ENCODE results near the gene LZTS2.
"Not testable (repeated sequence)": the region's sequence is repeated elsewhere in the genome, so short reads cannot be mapped to it uniquely, and the experiment has no call there.

LZTS2 gene

GRCh38 chr10:100999742-101000126 is at the start of gene LZTS2:
Gene LZTS2 (plus strand): TSS chr10:100999808. CDS start chr10:101002539, 2,731 bp downstream.
- peak within 1 kb of the TSS; percentile 88 to 100 (median 98) for H3K27ac ChIP-seq
- H3K4me3 ChIP-seq: peak within 1 kb of the TSS; percentile 66 to 92 (median 83)

DNA sequence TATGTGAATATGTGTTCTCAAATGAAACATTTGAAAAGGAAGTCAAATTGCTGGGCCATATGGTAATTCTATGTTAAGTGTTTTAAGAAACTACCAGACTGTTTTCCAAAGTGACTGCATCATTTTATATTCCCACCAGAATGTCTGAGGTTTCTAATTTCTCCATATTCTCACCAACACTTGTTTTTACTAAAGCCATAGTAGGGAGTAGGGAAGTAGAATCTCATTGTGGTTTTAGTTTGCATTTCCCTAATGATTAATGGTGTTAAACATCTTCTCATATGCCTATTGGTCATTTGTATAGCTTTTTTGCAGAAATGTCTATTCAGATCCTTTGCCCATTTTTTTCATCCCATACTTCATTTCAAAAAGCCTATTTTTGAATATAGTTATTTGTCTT is 39.4 kb upstream of the LZTS2 start:
- no peak overlapping the region for H3K4me3 ChIP-seq

DNA sequence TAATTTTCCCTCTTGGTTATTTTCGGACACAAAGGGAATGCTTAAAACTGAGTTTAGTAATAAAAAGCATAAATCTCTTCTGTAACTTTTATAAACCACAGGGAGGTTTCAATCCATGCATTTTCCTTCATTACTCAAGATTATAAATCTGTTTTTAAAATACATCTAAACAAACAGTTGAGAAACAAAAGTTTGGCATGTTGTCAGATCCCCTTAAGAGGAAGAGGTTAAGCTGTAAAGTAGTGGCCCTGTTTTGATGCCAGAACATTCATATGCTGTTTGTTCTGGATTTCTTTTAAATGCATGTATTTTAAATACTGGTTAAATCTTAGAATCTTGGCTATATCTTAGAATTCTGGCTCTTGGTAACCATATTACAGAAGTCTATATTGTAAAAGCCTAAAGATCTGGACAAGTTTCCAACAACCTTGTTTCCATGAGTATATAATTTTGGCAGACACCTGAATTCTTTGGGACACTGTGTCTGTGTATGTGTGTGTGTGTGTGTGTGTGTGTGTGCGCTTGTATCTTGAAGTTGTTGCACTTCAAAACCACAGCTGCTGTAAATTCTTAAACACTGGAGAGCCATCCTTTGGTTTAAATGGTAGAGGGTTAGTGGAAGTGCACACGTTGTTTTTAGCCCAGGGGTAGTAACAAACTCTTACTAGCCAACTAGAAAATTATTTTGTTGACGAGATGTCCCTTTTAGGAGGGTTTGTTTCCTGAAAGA is 37.1 kb upstream of the LZTS2 start:
- Histone ChIP-seq H3K27ac (no peak overlapping the region), H3K4me3 (no peak overlapping the region)

More for the DNA sequence above, 39.4 kb upstream of the LZTS2 start:
- no peak overlapping the region for H3K27ac ChIP-seq

DNA sequence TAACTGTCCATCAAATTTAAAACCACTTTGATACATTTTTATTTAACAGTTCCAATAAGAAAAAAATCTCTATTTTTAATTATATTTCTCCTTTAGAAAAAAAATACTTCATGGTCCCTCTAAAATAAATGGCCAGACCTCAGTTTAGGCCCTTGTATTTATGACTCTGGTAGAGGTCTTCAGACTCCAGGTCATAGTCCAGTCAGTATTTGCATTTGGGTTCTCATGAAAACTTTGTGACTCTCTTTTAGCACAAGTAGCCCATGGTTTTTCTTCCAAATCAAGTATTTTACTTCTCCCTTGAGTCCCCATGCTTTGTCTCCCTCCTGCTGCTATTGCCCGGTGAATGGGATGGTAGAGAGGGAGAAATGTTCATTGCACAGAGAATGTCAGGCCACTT is 35.8 kb upstream of the LZTS2 start:
- H3K27ac ChIP-seq: no peak overlapping the region
- no peak overlapping the region for H3K4me3 ChIP-seq

DNA sequence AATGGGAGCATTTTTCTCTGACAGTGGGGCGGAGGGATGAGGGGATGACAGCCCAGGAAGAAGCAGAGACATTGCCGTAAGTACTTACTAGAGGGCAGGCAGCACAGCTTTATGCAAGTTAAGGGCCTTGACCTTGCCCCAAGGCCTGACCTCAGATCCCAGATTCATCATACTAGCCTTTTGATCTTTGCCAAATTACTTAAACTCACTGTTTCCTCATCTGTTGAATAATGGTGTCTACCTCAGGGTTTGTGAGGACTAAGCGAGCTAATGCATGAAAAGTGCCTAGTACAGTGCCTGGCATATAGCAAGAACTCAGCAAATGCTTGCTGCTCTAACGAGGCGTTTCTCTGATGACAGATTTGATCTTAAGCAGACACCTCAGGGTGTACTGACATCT is 33.8 kb upstream of the LZTS2 start:
- Histone ChIP-seq H3K4me3 (no peak overlapping the region), H3K27ac (no peak overlapping the region)

GRCh38 chr10:100966887-100967286 is 32.7 kb upstream of the LZTS2 start:
- H3K27ac ChIP-seq: no peak overlapping the region
- H3K4me3 ChIP-seq: no peak overlapping the region

DNA sequence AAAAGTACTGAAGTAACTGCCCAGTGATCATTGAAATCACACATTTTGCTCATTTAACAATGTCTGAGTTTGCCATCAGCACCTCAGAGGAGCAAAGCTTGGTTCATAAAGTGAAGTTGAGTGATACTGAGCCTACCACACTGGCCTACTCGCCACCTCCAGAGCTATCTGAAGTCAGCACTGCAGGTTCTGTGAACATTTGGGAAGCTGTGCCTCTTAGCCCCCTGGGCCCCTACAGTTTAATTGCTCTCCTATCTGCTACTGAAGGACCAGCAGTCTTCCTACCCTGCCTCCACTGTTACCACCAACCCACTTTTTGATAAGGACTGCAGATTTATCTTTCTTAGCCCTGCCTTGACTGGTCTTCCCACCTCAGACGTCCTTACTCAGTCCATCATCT is 32.3 kb upstream of the LZTS2 start:
- Histone ChIP-seq H3K27ac (no peak overlapping the region), H3K4me3 (no peak overlapping the region)

DNA sequence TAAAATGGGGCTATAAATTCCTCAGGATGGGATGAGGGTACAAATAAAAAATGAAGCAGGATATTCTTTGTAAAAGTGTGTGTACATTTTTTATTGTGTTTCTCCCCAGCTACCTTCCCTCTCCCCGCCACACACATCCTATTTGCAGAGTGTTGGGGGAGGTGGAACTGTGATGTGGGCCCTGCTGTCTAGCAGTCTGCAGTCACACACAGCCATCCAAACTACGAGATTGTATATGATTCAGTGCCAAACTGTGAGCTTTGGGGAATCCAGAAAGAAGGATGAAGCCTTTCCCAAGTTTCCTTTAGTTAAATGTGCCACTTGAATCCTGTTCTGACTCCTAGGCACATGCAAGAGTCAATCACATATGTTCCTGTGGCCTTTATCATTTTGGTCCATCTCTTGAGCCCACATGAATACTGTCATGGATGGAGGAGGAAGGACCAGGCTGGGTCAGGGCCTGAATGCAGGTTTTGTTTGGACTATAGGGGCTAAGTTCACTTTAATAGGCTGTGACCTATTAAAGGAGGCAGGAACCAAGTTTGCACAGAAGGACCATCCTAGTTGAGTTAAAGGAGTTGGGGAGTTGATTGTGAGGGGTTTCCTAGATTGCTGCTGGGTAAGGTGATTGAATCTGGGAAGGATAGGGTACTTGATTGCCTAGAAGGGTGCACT is 31.4 kb upstream of the LZTS2 start:
- H3K27ac ChIP-seq: no peak overlapping the region
- H3K4me3 ChIP-seq: no peak overlapping the region

DNA sequence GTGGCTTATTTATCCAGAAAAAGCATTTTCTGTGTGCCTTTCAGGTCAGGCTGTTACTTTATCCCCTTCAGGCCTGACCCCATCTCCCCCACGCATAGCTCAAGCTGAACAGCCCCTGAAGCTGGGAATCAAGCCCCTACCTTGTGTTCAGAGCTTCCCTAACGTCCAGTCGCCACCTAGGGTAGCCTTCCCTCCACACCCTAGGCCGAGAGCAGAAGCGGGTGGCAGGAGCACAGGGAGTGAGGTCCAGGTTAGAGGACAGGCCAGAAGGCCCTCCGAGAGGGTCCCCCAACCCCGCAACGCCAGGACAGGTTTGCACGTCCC is 30.8 kb upstream of the LZTS2 start:
- H3K4me3 ChIP-seq: peak overlapping the region; percentile 35 to 57 (median 44)
- peak overlapping the region in 3 of 21 experiments; percentile 18 to 60 (median 37) for H3K27ac ChIP-seq

- Histone ChIP-seq H3K4me3 (peak within 1 kb of the TSS; percentile 35 to 57 (median 44)), H3K27ac (peak within 1 kb of the TSS in 13 of 21 experiments; percentile 4 to 60 (median 31))
Observed at GRCh38 chr10:100969187-100970075, 30.2 kb upstream of the LZTS2 start, which contains the start of gene SEMA4G. Gene SEMA4G (plus strand): TSS chr10:100969504. CDS start chr10:100972913, 3,409 bp downstream.

- H3K4me3 ChIP-seq: peak overlapping the region; percentile 35 to 57 (median 44)
- H3K27ac ChIP-seq: peak overlapping the region in 5 of 21 experiments; percentile 18 to 50 (median 36)
Observed at GRCh38 chr10:100970076-100970913, 29.3 kb upstream of the LZTS2 start.

DNA sequence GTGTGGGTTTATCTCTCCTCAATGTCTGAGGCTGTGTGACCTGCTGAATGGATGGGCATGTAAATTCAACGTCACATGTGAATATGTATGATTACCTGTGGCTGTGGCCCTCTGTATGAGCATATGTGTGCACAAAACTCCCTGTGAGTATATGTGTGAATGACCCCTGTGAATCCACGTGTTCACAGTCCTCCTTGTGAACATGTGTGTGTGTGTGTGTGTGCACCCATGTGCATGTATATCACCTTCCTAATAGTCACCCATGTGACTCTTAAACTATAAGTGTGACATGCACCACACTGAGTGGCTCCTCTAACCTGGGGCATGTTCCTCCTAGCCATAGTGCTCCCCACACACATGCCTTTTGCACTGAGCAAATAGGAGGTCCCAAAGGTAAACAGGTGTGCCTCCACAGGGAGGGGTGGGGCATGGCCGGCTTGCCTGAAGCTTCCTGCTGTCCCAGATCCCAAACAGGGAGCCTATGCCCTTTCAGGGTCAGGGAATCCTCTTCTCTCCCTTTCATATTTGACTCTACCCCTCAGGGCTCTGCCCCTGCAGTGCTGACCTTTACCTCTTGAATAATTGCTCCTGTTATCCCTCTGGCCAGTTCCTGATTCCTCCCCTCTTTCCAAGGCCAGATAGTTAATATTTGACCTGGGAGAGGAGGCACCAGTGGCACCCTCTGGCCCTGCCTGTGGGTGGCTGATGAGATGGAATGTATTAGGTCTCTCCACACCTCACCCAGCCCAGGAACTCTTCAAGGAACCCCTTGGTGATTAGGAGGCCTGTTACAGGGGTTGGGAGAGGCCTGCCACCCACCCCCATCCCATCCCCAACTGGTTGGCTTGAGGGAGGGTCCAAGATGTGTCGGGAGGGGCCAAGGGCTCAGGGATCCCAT is 28.4 kb upstream of the LZTS2 start:
- Histone ChIP-seq H3K27ac (no peak overlapping the region), H3K4me3 (no peak overlapping the region)

GRCh38 chr10:100972115-100972903 is 27.3 kb upstream of the LZTS2 start:
- Histone ChIP-seq H3K4me3 (no peak overlapping the region), H3K27ac (no peak overlapping the region)

DNA sequence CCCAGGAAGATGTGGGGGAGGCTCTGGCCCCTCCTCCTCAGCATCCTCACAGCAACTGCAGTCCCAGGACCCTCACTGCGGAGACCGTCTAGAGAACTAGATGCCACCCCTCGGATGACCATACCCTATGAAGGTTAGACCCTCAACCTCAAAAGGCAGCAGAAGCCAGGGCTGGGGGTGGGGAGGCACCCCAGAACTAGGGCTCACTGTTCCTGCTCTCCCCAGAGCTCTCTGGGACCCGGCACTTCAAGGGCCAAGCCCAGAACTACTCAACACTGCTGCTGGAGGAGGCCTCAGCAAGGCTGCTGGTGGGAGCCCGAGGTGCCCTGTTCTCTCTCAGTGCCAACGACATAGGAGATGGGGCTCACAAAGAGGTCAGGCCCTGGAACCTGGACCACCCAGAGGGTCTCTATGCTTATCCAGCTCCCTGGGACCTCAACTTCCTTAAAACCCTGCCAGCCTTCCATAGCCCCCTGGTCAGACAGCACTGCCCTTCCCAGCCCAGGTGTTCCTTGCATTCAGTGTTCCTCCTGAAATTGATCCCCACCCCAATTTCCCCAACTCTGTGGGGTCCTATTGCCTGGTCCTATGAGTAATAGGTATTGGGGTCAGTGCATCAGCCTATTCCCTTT is 26.6 kb upstream of the LZTS2 start:
- no peak overlapping the region for H3K4me3 ChIP-seq
- no peak overlapping the region for H3K27ac ChIP-seq

- H3K4me3 ChIP-seq, H3K27ac ChIP-seq: not testable (repeated sequence)
Observed at GRCh38 chr10:100975397-100975796, 24.2 kb upstream of the LZTS2 start.

DNA sequence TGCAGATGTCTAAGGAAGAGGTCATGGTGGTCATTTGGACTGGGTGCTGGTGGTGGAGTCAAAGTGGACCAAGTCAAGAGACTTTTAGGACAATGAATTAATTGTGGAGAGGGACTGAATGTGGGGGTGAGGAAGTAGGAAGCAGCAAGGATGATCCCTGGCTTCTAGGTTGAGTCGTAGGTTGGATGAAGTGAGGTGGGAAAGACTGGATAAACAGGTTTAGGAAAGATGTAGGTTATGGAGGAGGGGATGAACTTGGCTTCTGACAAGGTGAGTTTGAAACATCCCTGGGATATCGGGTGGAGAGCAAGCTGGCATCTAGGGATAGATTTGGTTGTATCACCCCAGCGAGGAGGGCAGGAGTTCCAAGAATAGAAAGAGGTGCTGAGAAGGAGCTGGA is 22.7 kb upstream of the LZTS2 start:
- H3K4me3 ChIP-seq: no peak overlapping the region

DNA sequence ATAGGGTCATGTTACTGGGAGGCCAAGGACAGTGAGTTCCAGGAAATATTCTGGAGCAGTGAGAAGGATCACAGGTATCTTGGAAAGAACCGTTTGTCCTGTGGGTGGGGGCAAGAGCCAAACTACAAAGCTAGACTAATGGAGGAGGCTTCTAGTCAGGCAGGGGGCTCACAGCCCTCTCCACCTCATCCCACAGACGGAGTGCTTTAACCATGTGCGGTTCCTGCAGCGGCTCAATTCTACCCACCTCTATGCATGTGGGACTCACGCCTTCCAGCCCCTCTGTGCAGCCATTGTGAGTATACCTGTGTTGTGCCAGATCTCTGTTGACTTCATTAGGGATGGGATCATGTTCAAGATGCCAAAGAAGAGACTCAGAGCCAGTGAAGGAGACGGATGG is 22.2 kb upstream of the LZTS2 start:
- Histone ChIP-seq H3K27ac (no peak overlapping the region), H3K4me3 (no peak overlapping the region)

More for the DNA sequence above, 22.7 kb upstream of the LZTS2 start:
- no peak overlapping the region for H3K27ac ChIP-seq

All from skin epidermis (tissue), 12 donors.